GM12892 (cell line): Measurements from ENCODE around the gene CLPTM1.
"Not testable (repeated sequence)": the region's sequence is repeated elsewhere in the genome, so short reads cannot be mapped to it uniquely, and the experiment has no call there.

Experiments used
- DNase-seq: peaks from one replicate; pipeline ENCODE4 v3.0.0; 2011; ENCODE audit not compliant: insufficient read length
- FAIRE-seq: peaks from 2 replicates; lab custom pipeline; 2011; peaks lifted over from hg19 to GRCh38; lab: Jason Lieb, UNC
- POLR2A ChIP-seq: IDR thresholded peaks from 2 replicates; pipeline ENCODE4 v1.6.1; 2011; ENCODE audit warnings: low read depth, low read length, control low read depth
- POLR2AphosphoS5 ChIP-seq: IDR thresholded peaks from 2 replicates; pipeline ENCODE4 v1.6.1; 2011; ENCODE audit warnings: low read depth, low read length, control low read depth
- TAF1 ChIP-seq: IDR thresholded peaks from 2 replicates; pipeline ENCODE4 v1.6.1; 2011; ENCODE audit warnings: low read depth, mild to moderate bottlenecking, control low read depth, low read length, borderline replicate concordance

The CLPTM1 gene

DNA sequence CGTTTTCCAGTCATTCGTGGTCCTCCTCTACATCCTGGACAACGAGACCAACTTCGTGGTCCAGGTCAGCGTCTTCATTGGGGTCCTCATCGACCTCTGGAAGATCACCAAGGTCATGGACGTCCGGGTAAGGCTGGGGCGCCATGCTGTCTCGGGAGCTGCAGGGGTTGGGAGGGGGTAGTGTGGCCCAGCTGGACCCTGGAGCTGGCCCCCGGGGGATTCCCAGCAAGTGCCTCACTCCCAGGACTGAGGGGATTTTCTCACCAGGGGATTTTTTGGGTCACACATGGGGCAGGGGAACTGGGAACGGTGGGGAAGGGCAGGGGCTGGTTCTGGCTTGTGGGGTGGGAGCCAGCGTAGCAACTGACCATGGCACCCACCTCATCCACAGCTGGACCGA, 35.3 kb downstream of the CLPTM1 start:
- no peak for DNase-seq
- TF ChIP-seq POLR2AphosphoS5 (no peak), TAF1 (no peak), POLR2A (no peak)
- FAIRE-seq, result peak; percentile 30

DNA sequence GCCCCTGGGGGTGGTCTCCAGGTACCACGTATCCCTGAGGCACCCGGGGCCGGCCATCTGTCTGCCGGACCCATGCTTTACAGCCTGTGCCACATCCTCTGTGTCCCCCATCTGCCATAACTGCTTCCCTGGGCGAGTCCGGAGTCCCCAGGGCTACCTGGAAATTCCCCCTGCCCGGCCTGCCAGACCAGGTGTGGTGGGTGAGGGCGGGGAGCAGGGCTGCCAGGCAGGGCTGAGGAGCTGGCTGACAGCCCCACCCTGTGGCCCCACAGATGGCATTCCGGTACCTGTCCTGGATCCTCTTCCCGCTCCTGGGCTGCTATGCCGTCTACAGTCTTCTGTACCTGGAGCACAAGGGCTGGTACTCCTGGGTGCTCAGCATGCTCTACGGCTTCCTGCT, 35.8 kb downstream of the CLPTM1 start:
- no peak for DNase-seq
- peak; percentile 62 for FAIRE-seq
- TF ChIP-seq TAF1 (0 out of 2 replicates have a peak, but pooled peaks have one; percentile 22), POLR2A (no peak), POLR2AphosphoS5 (no peak)

DNA sequence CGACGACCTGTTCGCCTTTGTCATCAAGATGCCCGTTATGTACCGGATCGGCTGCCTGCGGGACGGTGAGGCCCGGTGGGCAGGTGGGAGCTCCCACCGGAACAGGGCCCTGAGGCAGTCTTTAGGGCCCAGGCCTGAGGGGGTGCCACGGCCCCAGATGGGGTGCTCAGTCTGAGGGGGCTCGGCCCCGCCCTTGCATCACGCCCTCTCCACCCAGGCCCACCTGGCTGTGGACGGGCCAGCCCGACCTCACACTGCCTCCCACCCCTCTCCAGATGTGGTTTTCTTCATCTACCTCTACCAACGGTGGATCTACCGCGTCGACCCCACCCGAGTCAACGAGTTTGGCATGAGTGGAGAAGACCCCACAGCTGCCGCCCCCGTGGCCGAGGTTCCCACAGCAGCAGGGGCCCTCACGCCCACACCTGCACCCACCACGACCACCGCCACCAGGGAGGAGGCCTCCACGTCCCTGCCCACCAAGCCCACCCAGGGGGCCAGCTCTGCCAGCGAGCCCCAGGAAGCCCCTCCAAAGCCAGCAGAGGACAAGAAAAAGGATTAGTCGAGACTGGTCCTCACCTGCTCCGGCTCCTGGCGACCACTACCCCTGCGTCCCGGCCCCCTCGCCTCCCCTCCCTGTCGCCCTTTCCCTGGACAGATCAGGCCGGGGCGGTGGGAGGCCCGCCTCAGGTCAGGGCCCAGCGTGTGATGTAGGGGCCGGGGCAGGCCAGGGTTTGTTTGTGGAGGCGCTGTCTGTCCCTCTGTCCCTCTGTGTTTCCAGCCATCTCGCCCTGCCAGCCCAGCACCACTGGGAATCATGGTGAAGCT, 37.4 kb downstream of the CLPTM1 start:
- no peak for TF ChIP-seq POLR2AphosphoS5
- DNase-seq, result no peak
- FAIRE-seq, result no peak

- FAIRE-seq, result no peak
- TF ChIP-seq POLR2A (no peak), TAF1 (no peak), POLR2AphosphoS5 (no peak)
These were observed 38.3 kb downstream of the CLPTM1 start for GRCh38 chr19:44993526-44993925.

GRCh38 chr19:44993926-44994537, 38.9 kb downstream of the CLPTM1 start:
- FAIRE-seq, result no peak
- no peak; the same call in 1 of the 2 replicates for TF ChIP-seq POLR2A
- no peak for TF ChIP-seq TAF1
- TF ChIP-seq POLR2AphosphoS5, result no peak; the same call in 1 of the 2 replicates
- DNase-seq, result no peak

More at GRCh38 chr19:44993526-44993925, 38.3 kb downstream of the CLPTM1 start:
- no peak for DNase-seq

DNA sequence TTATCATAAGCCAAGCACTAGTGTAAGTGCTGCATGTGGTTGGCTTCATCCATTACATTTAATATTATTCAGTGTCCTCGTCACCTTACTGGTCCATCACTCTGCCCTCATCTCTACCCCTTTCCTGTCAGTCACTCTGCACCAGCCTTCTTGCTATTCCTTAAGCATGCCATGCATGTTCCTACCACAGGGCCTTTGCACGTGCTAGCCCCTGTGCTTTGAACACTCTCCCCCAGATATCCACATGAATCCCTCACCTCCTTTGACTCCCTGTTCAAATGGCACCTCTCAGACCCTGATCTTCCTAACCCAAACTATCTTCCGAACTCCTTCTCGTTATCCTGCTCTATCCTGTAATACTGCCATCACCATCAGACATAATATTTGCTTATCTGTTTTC, 42.8 kb downstream of the CLPTM1 start:
- FAIRE-seq (no peak), DNase-seq (no peak)
- TF ChIP-seq POLR2A (no peak), POLR2AphosphoS5 (no peak), TAF1 (no peak)

DNA sequence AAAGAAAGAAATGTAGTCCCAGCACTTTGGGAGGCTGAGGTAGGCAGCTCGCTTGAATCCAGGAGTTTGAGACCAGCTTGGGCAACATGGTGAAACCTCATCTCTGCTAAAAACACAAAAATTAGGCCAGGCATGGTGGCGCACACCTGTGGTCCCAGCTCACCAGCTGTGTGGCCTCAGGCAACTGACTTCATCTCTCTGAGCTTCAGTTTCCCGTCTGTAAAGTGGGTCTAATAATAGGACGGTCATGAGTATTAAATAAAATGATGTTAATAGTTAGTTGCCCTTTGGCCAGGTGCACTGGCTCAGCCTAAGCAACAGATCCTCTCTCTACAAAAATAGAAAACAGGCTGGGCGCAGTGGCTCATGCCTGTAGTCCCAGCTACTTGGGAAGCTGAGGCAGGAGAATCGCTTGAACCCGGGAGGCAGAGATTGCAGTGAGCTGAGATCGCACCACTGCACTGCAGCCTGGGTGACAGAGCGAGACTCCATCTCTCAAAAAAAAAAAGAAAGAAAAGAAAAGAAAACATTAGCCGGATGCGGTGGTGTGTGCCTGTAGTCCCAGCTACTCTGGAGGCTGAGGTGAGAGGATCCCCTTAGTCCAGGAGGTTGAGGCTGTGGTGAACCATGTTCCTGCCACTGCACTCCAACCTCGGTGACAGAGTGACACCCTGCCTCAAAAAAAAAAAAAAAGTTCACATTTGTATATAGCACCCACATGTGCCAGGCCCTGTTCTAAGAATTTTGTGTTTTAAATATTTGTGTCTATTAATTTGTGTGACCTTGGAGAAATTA, 44.1 kb downstream of the CLPTM1 start:
- FAIRE-seq, DNase-seq: not testable (repeated sequence)

GRCh38 chr19:45000665-45001064, 45.5 kb downstream of the CLPTM1 start:
- not testable (repeated sequence) for FAIRE-seq

GRCh38 chr19:45001087-45001739, 46.0 kb downstream of the CLPTM1 start, which contains the start of gene RELB:
Gene RELB (plus strand): TSS chr19:45001464. CDS start chr19:45001580, 116 bp downstream.
- FAIRE-seq, result peak; percentile 98
- DNase-seq, result peak; percentile 96
- peak; percentile 56; the same call in 1 of the 2 replicates for TF ChIP-seq POLR2AphosphoS5
- TF ChIP-seq POLR2A, result peak; percentile 87; the same call in 1 of the 2 replicates
- no peak for TF ChIP-seq TAF1

More at GRCh38 chr19:45000665-45001064, 45.5 kb downstream of the CLPTM1 start:
- not testable (repeated sequence) for DNase-seq

DNA sequence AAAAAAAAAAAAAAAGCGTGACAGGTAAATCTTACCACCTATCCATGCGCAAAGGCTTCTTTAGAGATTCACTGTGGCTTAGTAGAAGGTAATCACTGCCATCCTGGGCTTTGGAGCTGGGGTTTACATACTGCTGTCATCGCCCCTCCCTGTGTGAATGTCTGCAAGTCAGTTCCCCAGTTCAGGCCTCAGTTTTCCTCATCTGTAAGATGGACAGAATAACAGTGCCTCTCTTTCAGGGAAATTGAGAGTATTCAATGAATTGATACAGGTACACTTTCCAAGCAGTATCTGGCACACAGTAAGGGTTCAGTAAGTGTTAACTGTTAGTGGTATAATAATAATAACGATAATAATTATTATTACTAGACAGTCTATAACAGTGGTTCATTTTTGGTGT, 48.3 kb downstream of the CLPTM1 start:
- no peak for TF ChIP-seq POLR2AphosphoS5
- no peak for TF ChIP-seq POLR2A
- TF ChIP-seq TAF1, result no peak
- no peak for DNase-seq
- no peak for FAIRE-seq

- no peak for DNase-seq
- no peak for FAIRE-seq
- no peak for TF ChIP-seq POLR2A
- TF ChIP-seq POLR2AphosphoS5, result no peak
- TF ChIP-seq TAF1, result no peak
These were observed 50.6 kb downstream of the CLPTM1 start for GRCh38 chr19:45005787-45006186.
